Mucosa of descending colon (tissue), 3 donors: ENCODE results near the gene IFNE. TPM values are rescaled to one million over a fixed set of nuclear protein-coding genes. Genes with fewer than 3 reads are reported as not detected.
A peak's percentile ranks its signal among the peaks of the same experiment; 100 is the strongest.

Source experiments
- ATAC-seq: fragments of 200-7000 bp; cut with Tn5 transposase; one replicate; pipeline ENCODE4 v1.9.1; 2020; ENCODE audit warnings: mild to moderate bottlenecking, moderate library complexity
- DNase-seq, 3 donors: peaks; one replicate each; pipeline ENCODE4 v3.0.0-alpha.2; 2020
- H3K36me3 ChIP-seq: fragments of 200-600 bp; one replicate; pipeline ENCODE4 v1.8.0; 2021; ENCODE audit warnings: low read depth, mild to moderate bottlenecking
- H3K4me1 ChIP-seq: fragments of 200-600 bp; one replicate; pipeline ENCODE4 v1.8.0; 2021; ENCODE audit warnings: low read depth, mild to moderate bottlenecking
- H3K4me3 ChIP-seq: fragments of 200-600 bp; one replicate; pipeline ENCODE4 v1.8.0; 2021; ENCODE audit warnings: mild to moderate bottlenecking
- H3K9me3 ChIP-seq: fragments of 200-600 bp; one replicate; pipeline ENCODE4 v1.8.0; 2021; ENCODE audit warnings: mild to moderate bottlenecking
- CTCF ChIP-seq: fragments of 200-600 bp; IDR thresholded peaks from one replicate; pipeline ENCODE4 v1.8.0; 2022; ENCODE audit warnings: antibody characterized with exemption, mild to moderate bottlenecking
- intact Hi-C, 2 donors: fragments of 100-400 bp; cut with DNase I in 1 of 2; cut with micrococcal nuclease in 1 of 2; formaldehyde crosslinking; loops; one replicate each; pipeline versions ENCODE4 v1.11.0 to v1.11.1; 2022; cut with DNase I, micrococcal nuclease
- total RNA-seq, 3 donors: library from RNA; stranded (reverse); fragmentation: NEBNext Ultra II Directional in 2 of 3; extraction: Animal tissue kit (Norgen Biotek cat#: 25700) in 2 of 3; gene quantifications; one replicate each; pipeline versions ENCODE4 v1.2.1 to v1.2.4, GENCODE V29; 2021 to 2023
- donor health status: DM: no; HTN: no; CAD: no; lungs with moderate emphysema.
- donor health status: DM: no; HTN: no; CAD: no.
- donor health status: DM: no; HTN: yes; CAD: no.

IFNE gene
- total RNA-seq, 3 donors from 2014 or later, result not detected

- TF ChIP-seq CTCF, result no peak
- H3K36me3 ChIP-seq, result no peaks in the 10 kb centered on the region
- DNase-seq, result no peak
- H3K4me1 ChIP-seq, result no peaks in the 10 kb centered on the region
- intact Hi-C loops, result no loop called here
- H3K9me3 ChIP-seq, result no peaks in the 10 kb centered on the region
- no peak for ATAC-seq
- no peak overlapping the region for H3K4me3 ChIP-seq
Observed at GRCh38 chr9:21470126-21470525, 12.0 kb downstream of the IFNE start.

- ATAC-seq, result peak; percentile 62
- intact Hi-C loops, result no loop called here
Observed at GRCh38 chr9:21465859-21466518, 16.1 kb downstream of the IFNE start.

GRCh38 chr9:21465138-21465537 is 17.0 kb downstream of the IFNE start:
- H3K36me3 ChIP-seq, result no peaks in the 10 kb centered on the region
- intact Hi-C loops, result no loop called here
- no peak for DNase-seq
- ATAC-seq, result no peak
- H3K4me1 ChIP-seq, result no peaks in the 10 kb centered on the region
- no peak for TF ChIP-seq CTCF
- H3K4me3 ChIP-seq, result no peak overlapping the region
- H3K9me3 ChIP-seq, result no peaks in the 10 kb centered on the region

More at GRCh38 chr9:21465859-21466518, 16.1 kb downstream of the IFNE start:
- TF ChIP-seq CTCF, result peak; percentile 22
- H3K4me1 ChIP-seq, result no peaks in the 10 kb centered on the region
- H3K4me3 ChIP-seq, result no peak overlapping the region
- no peaks in the 10 kb centered on the region for H3K36me3 ChIP-seq
- H3K9me3 ChIP-seq, result no peaks in the 10 kb centered on the region
- peak in 1 of 3 donors; percentile 42 for DNase-seq

GRCh38 chr9:21461377-21461776 is 20.7 kb downstream of the IFNE start:
- DNase-seq, result no peak
- Histone ChIP-seq H3K9me3 (no peaks in the 10 kb centered on the region), H3K4me3 (no peak overlapping the region), H3K4me1 (no peaks in the 10 kb centered on the region), H3K36me3 (no peaks in the 10 kb centered on the region)
- intact Hi-C loops, result no loop called here
- ATAC-seq, result no peak
- TF ChIP-seq CTCF, result no peak

GRCh38 chr9:21455320-21455719 is 26.8 kb downstream of the IFNE start:
- Histone ChIP-seq H3K9me3 (no peaks in the 10 kb centered on the region), H3K4me1 (no peaks in the 10 kb centered on the region), H3K4me3 (no peak overlapping the region), H3K36me3 (no peaks in the 10 kb centered on the region)
- peak in 1 of 3 donors; percentile 19 for DNase-seq
- ATAC-seq, result peak; percentile 81
- intact Hi-C loops, result no loop called here
- TF ChIP-seq CTCF, result peak; percentile 43
